ENCODE data around the gene IL1RN.

Gene IL1RN

GRCh38 chr2:113173542-113174375 is 46.4 kb downstream of the IL1RN start, which contains the start of gene PSD4:
TSS of gene PSD4 (plus strand) at chr2:113173971. CDS start at chr2:113182457, 8,486 bp downstream.
- in situ Hi-C loops (cut with MboI; ENCODE audit: low sequenced_read_pairs), result no loop called here

GRCh38 chr2:113174376-113174750 is 47.0 kb downstream of the IL1RN start:
- in situ Hi-C loops (cut with MboI; ENCODE audit: low sequenced_read_pairs), result no loop called here

GRCh38 chr2:113175042-113175628 is 47.7 kb downstream of the IL1RN start:
- in situ Hi-C loops (cut with MboI; ENCODE audit: low sequenced_read_pairs), result no loop called here

- in situ Hi-C loops (cut with MboI; ENCODE audit: low sequenced_read_pairs), result no loop called here
These were observed 48.6 kb downstream of the IL1RN start for GRCh38 chr2:113175736-113176695.

- in situ Hi-C loops (cut with MboI; ENCODE audit: low sequenced_read_pairs), result no loop called here
These were observed 49.4 kb downstream of the IL1RN start for GRCh38 chr2:113176696-113177355.

- in situ Hi-C loops (cut with MboI; ENCODE audit: low sequenced_read_pairs), result no loop called here
These were observed 50.8 kb downstream of the IL1RN start for GRCh38 chr2:113178069-113178746.

- in situ Hi-C loops (cut with MboI; ENCODE audit: low sequenced_read_pairs), result no loop called here
These were observed 51.5 kb downstream of the IL1RN start for GRCh38 chr2:113178891-113179290.

GRCh38 chr2:113179446-113180045 is 52.1 kb downstream of the IL1RN start:
- in situ Hi-C loops (cut with MboI; ENCODE audit: low sequenced_read_pairs), result no loop called here

- in situ Hi-C loops (cut with MboI; ENCODE audit: low sequenced_read_pairs), result no loop called here
These were observed 52.9 kb downstream of the IL1RN start for GRCh38 chr2:113180131-113180946.

- in situ Hi-C loops (cut with MboI; ENCODE audit: low sequenced_read_pairs), result no loop called here
These were observed 54.1 kb downstream of the IL1RN start for GRCh38 chr2:113181258-113182051.

GRCh38 chr2:113182471-113183260 is 55.3 kb downstream of the IL1RN start:
- in situ Hi-C loops (cut with MboI; ENCODE audit: low sequenced_read_pairs), result no loop called here

GRCh38 chr2:113183264-113183663 is 55.9 kb downstream of the IL1RN start:
- in situ Hi-C loops (cut with MboI; ENCODE audit: low sequenced_read_pairs), result no loop called here

All from hTERT RPE-1 (cell line).